GM19239 (cell line): ENCODE measurements around the gene STRN.
"Not testable (repeated sequence)": the region's sequence is repeated elsewhere in the genome, so short reads cannot be mapped to it uniquely, and the experiment has no call there.

ENCODE experiments used
- DNase-seq: peaks from one replicate; pipeline ENCODE4 v3.0.0; 2011; ENCODE audit warnings: low spot score; ENCODE audit not compliant: insufficient read length
- FAIRE-seq: peaks from 2 replicates; lab custom pipeline; 2011; peaks lifted over from hg19 to GRCh38; lab: Jason Lieb, UNC

Gene STRN

GRCh38 chr2:36858551-36859365, 107.6 kb downstream of the STRN start:
- FAIRE-seq: peak; percentile 79
- DNase-seq: peak; percentile 6

GRCh38 chr2:36857713-36858112, 108.6 kb downstream of the STRN start:
- FAIRE-seq (no peak), DNase-seq (no peak)

GRCh38 chr2:36855429-36855828, 110.9 kb downstream of the STRN start:
- FAIRE-seq: peak; percentile 4
- no peak for DNase-seq

GRCh38 chr2:36854241-36854640, 112.1 kb downstream of the STRN start:
- FAIRE-seq (no peak), DNase-seq (no peak)

GRCh38 chr2:36849265-36849664, 117.1 kb downstream of the STRN start:
- FAIRE-seq: no peak
- DNase-seq: no peak

GRCh38 chr2:36843838-36844237, 122.5 kb downstream of the STRN start:
- FAIRE-seq: peak; percentile 39
- DNase-seq: no peak

- no peak for DNase-seq
- no peak for FAIRE-seq
These were observed 126.2 kb downstream of the STRN start for GRCh38 chr2:36839976-36840617.

- DNase-seq (no peak), FAIRE-seq (peak; percentile 37)
These were observed 131.4 kb downstream of the STRN start for GRCh38 chr2:36834731-36835524.

- DNase-seq (no peak), FAIRE-seq (no peak)
These were observed 132.1 kb downstream of the STRN start for GRCh38 chr2:36834203-36834602.

GRCh38 chr2:36831185-36831584, 135.2 kb downstream of the STRN start:
- FAIRE-seq (no peak), DNase-seq (no peak)

GRCh38 chr2:36824683-36825082, 141.7 kb downstream of the STRN start:
- not testable (repeated sequence) for DNase-seq, FAIRE-seq

GRCh38 chr2:36824273-36824672, 142.1 kb downstream of the STRN start:
- DNase-seq: no peak
- FAIRE-seq: no peak

GRCh38 chr2:36823862-36824261, 142.5 kb downstream of the STRN start:
- DNase-seq: no peak
- FAIRE-seq: no peak

GRCh38 chr2:36820942-36821605, 145.3 kb downstream of the STRN start:
- DNase-seq (no peak), FAIRE-seq (no peak)

GRCh38 chr2:36819095-36819711, 147.1 kb downstream of the STRN start:
- FAIRE-seq: no peak
- DNase-seq: no peak

GRCh38 chr2:36818542-36818941, 147.8 kb downstream of the STRN start:
- no peak for DNase-seq
- no peak for FAIRE-seq

GRCh38 chr2:36812196-36812595, 154.1 kb downstream of the STRN start:
- FAIRE-seq (no peak), DNase-seq (no peak)

GRCh38 chr2:36811071-36811470, 155.3 kb downstream of the STRN start:
- no peak for FAIRE-seq

GRCh38 chr2:36809069-36809445, 157.3 kb downstream of the STRN start:
- DNase-seq (no peak), FAIRE-seq (no peak)

More at GRCh38 chr2:36811071-36811470, 155.3 kb downstream of the STRN start:
- no peak for DNase-seq
